Measurements from ENCODE around the gene ST8SIA1.

- TF ChIP-seq, protein P1, sequence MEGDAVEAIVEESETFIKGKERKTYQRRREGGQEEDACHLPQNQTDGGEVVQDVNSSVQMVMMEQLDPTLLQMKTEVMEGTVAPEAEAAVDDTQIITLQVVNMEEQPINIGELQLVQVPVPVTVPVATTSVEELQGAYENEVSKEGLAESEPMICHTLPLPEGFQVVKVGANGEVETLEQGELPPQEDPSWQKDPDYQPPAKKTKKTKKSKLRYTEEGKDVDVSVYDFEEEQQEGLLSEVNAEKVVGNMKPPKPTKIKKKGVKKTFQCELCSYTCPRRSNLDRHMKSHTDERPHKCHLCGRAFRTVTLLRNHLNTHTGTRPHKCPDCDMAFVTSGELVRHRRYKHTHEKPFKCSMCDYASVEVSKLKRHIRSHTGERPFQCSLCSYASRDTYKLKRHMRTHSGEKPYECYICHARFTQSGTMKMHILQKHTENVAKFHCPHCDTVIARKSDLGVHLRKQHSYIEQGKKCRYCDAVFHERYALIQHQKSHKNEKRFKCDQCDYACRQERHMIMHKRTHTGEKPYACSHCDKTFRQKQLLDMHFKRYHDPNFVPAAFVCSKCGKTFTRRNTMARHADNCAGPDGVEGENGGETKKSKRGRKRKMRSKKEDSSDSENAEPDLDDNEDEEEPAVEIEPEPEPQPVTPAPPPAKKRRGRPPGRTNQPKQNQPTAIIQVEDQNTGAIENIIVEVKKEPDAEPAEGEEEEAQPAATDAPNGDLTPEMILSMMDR (IDR thresholded peaks at IDR 0.05), result no peak
- no peak for TF ChIP-seq EZH2 (IDR thresholded peaks at IDR 0.05)
Measured at GRCh38 chr12:22230280-22230794, 104.2 kb downstream of the ST8SIA1 start.

Measured in neural progenitor cell (in vitro differentiated cells).